Karpas-422 (cell line): ENCODE data around the gene LATS1. TPM values are rescaled to one million over a fixed set of nuclear protein-coding genes. Genes with fewer than 3 reads are reported as not detected.

ENCODE experiments used
- DNase-seq: peaks from one replicate; pipeline ENCODE4 v3.0.0-alpha.2; 2015
- H2AFZ ChIP-seq: fragments of 200-600 bp; sonication (generic); 2 replicates; pipeline ENCODE4 v1.6.1; 2014; ENCODE audit warnings: antibody characterized with exemption, low read length, mixed read lengths
- H3K27ac ChIP-seq: fragments of 200-600 bp; sonication (generic); 2 replicates; pipeline ENCODE4 v1.5.1; 2014; ENCODE audit warnings: mild to moderate bottlenecking, low read length, moderate library complexity
- H3K27me3 ChIP-seq: fragments of 200-600 bp; sonication (generic); 2 replicates; pipeline ENCODE4 v1.6.1; 2014; ENCODE audit warnings: low read length, mixed read lengths
- H3K36me3 ChIP-seq: fragments of 200-600 bp; sonication (generic); 2 replicates; pipeline ENCODE4 v1.6.1; 2014; ENCODE audit warnings: low read length, mixed read lengths; ENCODE audit not compliant: insufficient read depth
- H3K4me1 ChIP-seq: fragments of 200-600 bp; sonication (generic); 2 replicates; pipeline ENCODE4 v1.6.1; 2014; ENCODE audit warnings: mild to moderate bottlenecking, low read length, mixed read lengths
- H3K4me2 ChIP-seq: fragments of 200-600 bp; sonication (generic); 2 replicates; pipeline ENCODE4 v1.6.1; 2014; ENCODE audit warnings: low read length, low read depth, mild to moderate bottlenecking; ENCODE audit not compliant: poor library complexity, severe bottlenecking
- H3K4me3 ChIP-seq: fragments of 200-600 bp; sonication (generic); 2 replicates; pipeline ENCODE4 v1.5.1; 2014; ENCODE audit warnings: mild to moderate bottlenecking, antibody characterized with exemption, low read length, mixed read lengths
- H3K79me2 ChIP-seq: fragments of 200-600 bp; sonication (generic); 2 replicates; pipeline ENCODE4 v1.6.1; 2014; ENCODE audit warnings: mild to moderate bottlenecking, low read length, mixed read lengths
- H3K9ac ChIP-seq: fragments of 200-600 bp; sonication (generic); 2 replicates; pipeline ENCODE4 v1.6.0; 2014; ENCODE audit warnings: low read length
- H3K9me2 ChIP-seq: fragments of 200-600 bp; sonication (generic), shearing (Covaris generic); replicated peaks from 2 replicates; pipeline ENCODE4 v1.6.0; 2014; ENCODE audit warnings: mild to moderate bottlenecking, low read length, moderate library complexity; ENCODE audit not compliant: insufficient read depth
- H3K9me3 ChIP-seq: fragments of 300-700, 200-600 bp; sonication (generic); 2 replicates; pipeline ENCODE4 v1.6.1; 2014; ENCODE audit warnings: low read length, mixed read lengths
- H4K20me1 ChIP-seq: fragments of 200-600 bp; sonication (generic); 2 replicates; pipeline ENCODE4 v1.6.1; 2014; ENCODE audit warnings: mild to moderate bottlenecking, antibody characterized with exemption, low read length, low read depth; ENCODE audit not compliant: insufficient read depth
- total RNA-seq: library from RNA; depleted of rRNA; stranded (reverse); fragments of >200 nt; shearing (Covaris generic); gene quantifications from 2 replicates; pipeline ENCODE4 v1.2.3, GENCODE V29; 2014; ENCODE audit warnings: low replicate concordance

The LATS1 gene
- total RNA-seq, 1 experiment from 2014 or later, result 29.7 TPM

DNA sequence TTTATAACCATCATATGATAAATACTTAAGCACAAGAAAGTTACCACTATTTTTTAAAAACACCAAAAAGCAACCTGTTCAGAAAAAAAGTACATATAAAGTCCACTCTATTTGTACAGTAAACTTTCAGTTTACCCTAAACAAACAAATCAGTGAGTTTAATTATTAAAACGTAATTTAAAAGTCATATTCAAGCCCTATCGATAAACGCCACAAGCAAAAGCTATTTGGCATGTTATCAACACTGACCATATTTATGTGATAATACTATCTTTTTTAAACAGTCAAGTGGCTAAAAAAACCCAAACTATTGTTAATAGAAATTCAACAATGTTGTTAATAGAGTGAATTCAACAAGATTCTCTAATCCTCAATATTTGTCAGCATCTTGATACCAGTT, 71.3 kb downstream of the LATS1 start:
- Histone ChIP-seq H4K20me1 (no peaks in the 10 kb centered on the region), H3K27me3 (no peaks in the 10 kb centered on the region), H3K9ac (peak overlapping the region; percentile 90), H3K36me3 (0 out of 2 replicates have a peak, but pooled peaks cover 2% of the 10 kb centered on the region), H2AFZ (no peak overlapping the region), H3K79me2 (peaks cover 68% of the 10 kb centered on the region), H3K27ac (no peak overlapping the region), H3K4me1 (peaks cover 34% of the 10 kb centered on the region), H3K4me2 (peak overlapping the region; percentile 99), H3K9me2 (0 out of 2 replicates have a peak, but pooled peaks cover 5% of the 10 kb centered on the region), H3K9me3 (no peaks in the 10 kb centered on the region), H3K4me3 (peak overlapping the region; percentile 90)
- no peak for DNase-seq

DNA sequence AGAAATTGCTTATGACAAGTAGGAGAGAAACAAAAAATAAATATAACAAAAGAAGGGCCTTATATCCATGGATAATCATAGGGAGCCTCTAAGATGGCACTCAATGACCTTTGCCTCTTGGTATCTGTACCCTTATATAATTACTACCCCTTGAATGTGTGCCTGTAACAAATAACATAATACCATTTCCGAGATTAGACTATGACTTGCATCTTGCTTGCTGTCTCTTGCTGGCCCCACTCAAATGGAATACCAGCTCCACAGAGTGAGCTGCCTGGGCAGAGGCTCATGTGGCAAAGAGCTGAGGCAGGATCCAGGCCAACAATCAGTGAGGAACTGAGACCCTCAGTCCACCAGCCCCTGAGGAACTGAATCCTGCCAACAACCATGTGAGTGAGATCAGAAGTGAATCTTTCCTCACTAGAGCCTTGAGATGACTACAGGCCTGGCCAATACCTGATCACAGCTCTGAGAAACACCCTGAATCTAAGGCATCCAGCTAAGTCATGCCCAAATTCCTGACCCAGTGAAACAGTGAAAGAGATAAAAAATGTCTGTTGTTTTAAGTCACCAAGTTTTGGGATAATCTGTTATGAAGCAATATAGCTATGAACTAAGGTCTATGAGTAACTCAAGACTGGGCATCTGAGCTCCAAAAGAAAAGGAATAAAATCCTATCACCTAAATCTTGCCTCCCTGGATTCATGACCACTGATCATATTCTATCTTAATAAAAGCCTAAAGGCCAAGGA, 74.9 kb downstream of the LATS1 start:
- Histone ChIP-seq H3K27me3 (no peaks in the 10 kb centered on the region), H3K79me2 (peaks cover 93% of the 10 kb centered on the region), H3K36me3 (0 out of 2 replicates have a peak, but pooled peaks cover 2% of the 10 kb centered on the region), H3K4me3 (no peak overlapping the region), H3K27ac (no peak overlapping the region), H3K9me2 (no peaks in the 10 kb centered on the region), H3K9me3 (no peaks in the 10 kb centered on the region), H2AFZ (no peak overlapping the region), H3K9ac (no peak overlapping the region), H3K4me1 (peaks cover 31% of the 10 kb centered on the region), H4K20me1 (no peaks in the 10 kb centered on the region), H3K4me2 (no peak overlapping the region)
- DNase-seq, result no peak

DNA sequence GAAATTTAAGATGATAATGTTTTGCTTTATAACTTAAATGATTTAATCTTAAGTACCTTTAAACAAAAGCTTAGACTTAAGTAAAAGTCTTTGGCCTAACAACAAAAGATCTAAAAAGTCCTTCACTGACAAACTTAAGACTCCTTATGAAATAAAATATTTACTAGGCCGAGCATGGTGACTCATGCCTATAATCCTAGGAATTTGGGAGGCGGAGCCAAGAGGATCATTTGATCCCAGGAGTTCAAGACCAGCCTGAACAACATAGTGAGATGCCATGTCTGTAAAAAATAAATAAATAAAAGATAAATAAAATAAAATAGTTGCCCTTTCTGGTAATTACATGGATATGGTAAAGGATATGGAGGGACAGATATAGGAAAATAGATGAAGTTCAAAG, 81.8 kb downstream of the LATS1 start:
- DNase-seq, result no peak
- Histone ChIP-seq H3K9ac (no peak overlapping the region), H2AFZ (no peak overlapping the region), H3K27ac (no peak overlapping the region), H3K79me2 (peaks cover 54% of the 10 kb centered on the region), H3K9me3 (no peaks in the 10 kb centered on the region), H3K9me2 (no peaks in the 10 kb centered on the region), H4K20me1 (no peaks in the 10 kb centered on the region), H3K4me3 (no peak overlapping the region), H3K27me3 (no peaks in the 10 kb centered on the region), H3K36me3 (peaks cover 9% of the 10 kb centered on the region), H3K4me2 (no peak overlapping the region), H3K4me1 (peaks cover 11% of the 10 kb centered on the region)

DNA sequence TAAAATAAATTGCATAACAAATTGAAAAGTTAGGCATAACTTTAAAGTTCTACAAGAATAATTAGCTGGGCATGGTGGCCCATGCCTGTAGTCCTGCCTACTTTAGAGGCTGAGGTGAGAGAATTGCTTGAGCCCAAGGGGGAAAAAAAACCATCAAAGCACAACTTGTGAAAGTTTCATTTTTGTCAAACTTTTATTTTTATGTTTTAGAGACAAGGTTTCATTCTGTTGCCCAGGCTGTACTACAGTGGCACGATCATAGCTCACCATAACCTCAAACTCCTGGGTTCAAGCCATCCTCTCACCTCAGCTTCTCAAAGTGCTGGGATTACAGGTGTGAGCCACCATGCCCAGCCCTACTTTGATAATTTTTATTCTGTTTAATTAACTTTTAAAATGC, 83.6 kb downstream of the LATS1 start:
- H3K9me2 ChIP-seq, result no peaks in the 10 kb centered on the region
- H3K79me2 ChIP-seq, result peaks cover 42% of the 10 kb centered on the region
- H3K4me3 ChIP-seq, result no peak overlapping the region
- peaks cover 2% of the 10 kb centered on the region for H3K4me1 ChIP-seq
- no peak overlapping the region for H3K9ac ChIP-seq
- no peak overlapping the region for H2AFZ ChIP-seq
- H3K4me2 ChIP-seq, result no peak overlapping the region
- H4K20me1 ChIP-seq, result no peaks in the 10 kb centered on the region
- H3K9me3 ChIP-seq, result no peaks in the 10 kb centered on the region
- no peak for DNase-seq
- H3K36me3 ChIP-seq, result peaks cover 17% of the 10 kb centered on the region
- no peak overlapping the region for H3K27ac ChIP-seq
- H3K27me3 ChIP-seq, result no peaks in the 10 kb centered on the region

DNA sequence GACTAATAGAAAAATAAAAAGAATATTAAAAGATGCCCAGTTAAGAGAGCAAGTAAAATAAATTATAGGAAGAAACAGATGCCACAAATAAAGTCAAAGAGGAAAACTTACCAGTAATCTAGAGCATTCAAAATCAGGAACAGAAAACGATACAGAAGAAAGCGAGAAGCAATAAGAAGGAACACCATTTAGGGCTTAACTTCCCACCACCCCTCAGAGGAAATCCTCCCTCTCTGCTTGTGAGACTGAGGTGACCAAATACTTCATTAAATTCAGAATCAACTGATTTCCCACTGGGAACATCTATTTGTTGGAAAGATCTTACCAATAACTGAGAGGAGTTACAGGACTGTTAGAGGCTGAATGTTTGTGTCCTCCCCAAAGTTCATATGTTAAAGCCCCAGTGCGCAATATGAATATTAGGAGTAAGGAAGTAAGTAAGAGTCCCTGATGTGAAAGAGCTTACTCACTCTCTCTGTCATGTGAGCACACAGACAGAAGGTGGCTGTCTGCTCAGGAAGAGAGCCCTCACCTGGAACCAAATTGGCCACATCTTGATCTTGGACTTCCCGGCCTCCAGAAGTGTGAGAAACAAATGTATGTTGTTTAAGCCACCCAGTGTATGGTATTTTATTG, 88.9 kb downstream of the LATS1 start:
- H3K9me2 ChIP-seq, result no peaks in the 10 kb centered on the region
- H2AFZ ChIP-seq, result no peak overlapping the region
- no peaks in the 10 kb centered on the region for H4K20me1 ChIP-seq
- peaks cover 17% of the 10 kb centered on the region for H3K36me3 ChIP-seq
- no peak overlapping the region for H3K9ac ChIP-seq
- no peaks in the 10 kb centered on the region for H3K9me3 ChIP-seq
- H3K27me3 ChIP-seq, result no peaks in the 10 kb centered on the region
- H3K4me2 ChIP-seq, result no peak overlapping the region
- no peak for DNase-seq
- H3K4me3 ChIP-seq, result no peak overlapping the region
- no peak overlapping the region for H3K27ac ChIP-seq
- H3K79me2 ChIP-seq, result peaks cover 14% of the 10 kb centered on the region
- H3K4me1 ChIP-seq, result peaks cover 5% of the 10 kb centered on the region

DNA sequence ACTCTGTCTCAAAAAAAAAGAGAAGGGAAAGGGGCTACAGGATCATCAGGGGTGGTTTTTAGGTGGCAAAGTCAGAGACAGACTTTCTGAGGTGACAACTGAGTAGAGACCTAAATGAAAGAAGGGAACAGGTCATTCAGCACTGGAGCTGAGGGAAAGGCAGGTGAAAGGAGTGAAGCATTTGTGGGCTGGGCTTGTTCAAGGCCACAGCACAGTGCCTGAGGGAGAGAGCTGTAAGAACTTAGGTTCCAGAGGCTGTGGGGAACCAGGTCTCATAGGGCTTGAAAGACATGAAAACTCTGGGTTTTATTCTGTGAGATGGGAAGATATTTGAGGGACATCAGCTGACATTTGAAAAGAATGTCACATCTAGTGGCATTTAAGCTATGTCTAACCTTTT, 90.2 kb downstream of the LATS1 start:
- H3K36me3 ChIP-seq, result peaks cover 21% of the 10 kb centered on the region
- no peak overlapping the region for H3K4me3 ChIP-seq
- no peak overlapping the region for H3K9ac ChIP-seq
- no peak for DNase-seq
- no peaks in the 10 kb centered on the region for H3K9me2 ChIP-seq
- no peaks in the 10 kb centered on the region for H3K9me3 ChIP-seq
- H3K27me3 ChIP-seq, result no peaks in the 10 kb centered on the region
- no peak overlapping the region for H3K4me2 ChIP-seq
- no peak overlapping the region for H3K27ac ChIP-seq
- peaks cover 12% of the 10 kb centered on the region for H3K79me2 ChIP-seq
- H2AFZ ChIP-seq, result no peak overlapping the region
- H3K4me1 ChIP-seq, result peaks cover 5% of the 10 kb centered on the region
- H4K20me1 ChIP-seq, result no peaks in the 10 kb centered on the region

DNA sequence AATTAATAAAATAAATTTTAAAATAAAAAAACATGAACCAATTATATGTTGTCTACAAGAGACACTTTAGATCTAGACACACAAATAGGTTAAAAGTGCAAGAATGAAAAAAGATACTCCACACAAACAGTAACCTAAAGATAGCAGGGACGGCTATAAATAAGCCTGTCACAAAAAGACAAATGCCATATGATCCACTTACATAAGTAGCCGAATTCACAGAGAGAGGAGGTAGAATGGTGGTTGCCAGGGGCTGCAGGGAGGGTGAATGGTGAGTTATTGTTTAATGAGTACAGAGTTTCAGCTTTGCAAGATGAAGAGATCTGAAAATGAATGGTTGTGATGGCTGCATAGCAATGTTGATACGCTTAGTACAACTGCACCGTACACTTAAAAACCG, 102.1 kb downstream of the LATS1 start:
- H3K4me3 ChIP-seq, result no peak overlapping the region
- DNase-seq, result no peak
- H3K79me2 ChIP-seq, result peaks cover 66% of the 10 kb centered on the region
- peaks cover 40% of the 10 kb centered on the region for H3K36me3 ChIP-seq
- peaks cover 6% of the 10 kb centered on the region; the same call in 1 of the 2 replicates for H3K4me1 ChIP-seq
- no peaks in the 10 kb centered on the region for H3K27me3 ChIP-seq
- no peak overlapping the region for H3K4me2 ChIP-seq
- H4K20me1 ChIP-seq, result no peaks in the 10 kb centered on the region
- no peak overlapping the region for H3K27ac ChIP-seq
- no peaks in the 10 kb centered on the region for H3K9me3 ChIP-seq
- H2AFZ ChIP-seq, result no peak overlapping the region
- H3K9ac ChIP-seq, result no peak overlapping the region
- no peaks in the 10 kb centered on the region for H3K9me2 ChIP-seq

DNA sequence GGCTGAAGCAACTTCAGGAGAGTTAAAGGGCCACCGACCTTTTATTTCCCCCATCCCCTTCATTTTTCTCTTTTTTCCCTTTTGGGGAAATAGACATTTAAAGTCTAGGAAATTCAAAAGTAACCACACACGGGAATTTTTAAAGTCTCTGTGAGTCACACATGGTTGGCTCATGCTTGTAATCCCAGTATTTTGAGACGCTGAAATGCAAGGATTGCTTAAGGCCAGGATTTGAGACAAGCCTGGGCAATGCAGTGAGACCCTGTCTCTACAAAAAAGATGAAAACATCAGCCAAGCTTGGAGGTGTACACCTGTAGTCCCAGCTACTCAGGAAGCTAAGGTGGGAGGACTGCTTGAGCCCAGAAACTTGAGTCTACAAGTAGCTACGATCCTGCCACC, 103.6 kb downstream of the LATS1 start:
- Histone ChIP-seq H3K27me3 (no peaks in the 10 kb centered on the region), H2AFZ (no peak overlapping the region), H3K4me3 (no peak overlapping the region), H4K20me1 (no peaks in the 10 kb centered on the region), H3K4me1 (peaks cover 8% of the 10 kb centered on the region), H3K79me2 (peaks cover 67% of the 10 kb centered on the region), H3K27ac (no peak overlapping the region), H3K9me2 (no peaks in the 10 kb centered on the region), H3K9ac (no peak overlapping the region), H3K36me3 (peaks cover 29% of the 10 kb centered on the region), H3K9me3 (no peaks in the 10 kb centered on the region), H3K4me2 (no peak overlapping the region)
- no peak for DNase-seq
